ENCODE data around the gene CAMK4.

CAMK4 gene

DNA sequence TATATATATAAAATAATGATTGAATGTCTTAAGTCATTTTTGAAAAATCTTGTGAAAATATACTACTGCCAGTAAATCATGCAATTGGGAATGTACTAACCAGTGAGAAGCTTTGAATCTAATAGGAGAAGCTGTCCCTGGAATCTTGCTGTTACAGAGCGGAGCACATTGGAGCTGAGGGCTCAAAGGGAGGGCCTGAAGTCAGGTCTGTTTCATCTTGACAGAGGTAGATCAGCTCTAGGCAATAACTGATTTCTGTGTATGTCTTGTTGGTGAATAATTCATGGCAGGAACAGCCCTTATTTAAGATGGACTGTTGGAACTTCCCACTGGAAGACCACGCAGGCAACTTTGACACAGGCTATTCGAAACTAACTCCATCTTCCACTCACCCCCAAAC is 17.5 kb downstream of the CAMK4 start:
- no peak for DNase-seq (ENCODE audit: low read depth)
- H3K4me3 ChIP-seq (ENCODE audit: low read depth, low read length) = no peak overlapping the region
- TF ChIP-seq CTCF (IDR thresholded peaks at IDR 0.05; ENCODE audit: control insufficient read depth, extremely low read depth, insufficient read depth) = no peak

DNA sequence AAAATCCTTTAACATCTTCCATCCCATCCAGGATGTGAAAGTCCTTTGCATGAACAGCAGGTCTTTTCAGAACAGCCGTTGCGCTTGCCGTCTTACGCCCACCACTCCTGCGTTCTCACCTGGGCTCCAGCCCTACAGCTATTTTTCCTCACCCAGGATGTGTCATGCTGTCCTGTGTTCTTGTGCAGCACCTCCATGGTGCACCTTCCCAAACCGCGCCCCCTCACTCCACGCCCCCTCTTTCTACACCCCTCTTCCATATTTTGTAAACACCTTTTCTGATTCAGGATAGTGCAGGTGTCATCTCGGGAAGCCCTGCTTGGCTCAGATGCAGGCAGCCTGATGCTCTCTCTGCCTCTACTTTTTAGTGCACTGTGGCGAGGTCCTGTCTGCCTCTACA is 18.4 kb downstream of the CAMK4 start:
- no peak for DNase-seq (ENCODE audit: low read depth)
- no peak overlapping the region for H3K4me3 ChIP-seq (ENCODE audit: low read depth, low read length)
- TF ChIP-seq CTCF (IDR thresholded peaks at IDR 0.05; ENCODE audit: control insufficient read depth, extremely low read depth, insufficient read depth) = no peak

DNA sequence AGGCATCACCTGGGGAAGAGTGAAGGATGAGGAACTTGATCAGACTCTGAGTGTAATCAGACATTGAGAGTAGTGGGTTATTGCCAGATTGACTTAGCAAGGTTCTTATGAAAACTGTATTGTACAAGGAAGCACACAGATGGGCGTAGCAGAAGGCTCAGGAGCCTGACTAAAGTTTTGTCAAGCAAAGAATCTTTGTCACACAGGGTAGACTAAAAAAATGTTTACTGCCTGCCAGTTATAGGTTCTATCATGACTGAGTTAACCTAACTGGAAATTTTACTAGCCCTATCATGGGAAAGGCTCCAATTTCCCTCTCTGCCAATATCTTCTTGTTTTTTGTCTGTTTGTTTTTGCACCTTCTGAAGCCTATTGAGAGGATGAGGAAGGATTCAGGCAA is 19.1 kb downstream of the CAMK4 start:
- no peak overlapping the region for H3K4me3 ChIP-seq (ENCODE audit: low read depth, low read length)
- no peak for TF ChIP-seq CTCF (IDR thresholded peaks at IDR 0.05; ENCODE audit: control insufficient read depth, extremely low read depth, insufficient read depth)
- DNase-seq (ENCODE audit: low read depth) = peak; percentile 55

DNA sequence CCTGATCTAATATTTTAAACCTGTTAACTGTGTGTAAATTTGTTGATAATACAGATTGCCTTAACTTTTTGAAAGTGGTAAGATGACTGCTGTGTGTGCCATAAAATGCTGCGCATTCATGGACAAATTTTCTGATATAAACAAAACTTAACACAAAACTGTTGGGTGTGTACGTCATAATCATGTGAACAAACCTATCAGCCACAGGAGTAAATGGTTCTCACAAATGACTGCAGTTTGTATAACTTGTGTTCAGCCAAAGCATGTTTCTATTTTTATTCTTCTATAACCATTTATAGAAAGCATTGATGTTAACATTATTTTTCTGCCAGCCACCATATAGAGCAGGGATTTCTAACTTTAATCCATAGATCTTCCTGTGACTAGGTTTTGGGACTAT is 21.5 kb downstream of the CAMK4 start:
- TF ChIP-seq CTCF (IDR thresholded peaks at IDR 0.05; ENCODE audit: control insufficient read depth, extremely low read depth, insufficient read depth) = no peak
- H3K4me3 ChIP-seq (ENCODE audit: low read depth, low read length) = no peak overlapping the region

GRCh38 chr5:111246459-111246858 is 22.3 kb downstream of the CAMK4 start:
- no peak for DNase-seq (ENCODE audit: low read depth)
- no peak for TF ChIP-seq CTCF (IDR thresholded peaks at IDR 0.05; ENCODE audit: control insufficient read depth, extremely low read depth, insufficient read depth)
- no peak overlapping the region for H3K4me3 ChIP-seq (ENCODE audit: low read depth, low read length)

More for the DNA sequence above, 21.5 kb downstream of the CAMK4 start:
- DNase-seq (ENCODE audit: low read depth) = no peak

- TF ChIP-seq CTCF (IDR thresholded peaks at IDR 0.05; ENCODE audit: control insufficient read depth, extremely low read depth, insufficient read depth) = no peak
- DNase-seq (ENCODE audit: low read depth) = no peak
- H3K4me3 ChIP-seq (ENCODE audit: low read depth, low read length) = no peak overlapping the region
These were observed 24.4 kb downstream of the CAMK4 start for GRCh38 chr5:111248571-111248970.

- no peak for TF ChIP-seq CTCF (IDR thresholded peaks at IDR 0.05; ENCODE audit: control insufficient read depth, extremely low read depth, insufficient read depth)
- DNase-seq (ENCODE audit: low read depth) = no peak
- no peak overlapping the region for H3K4me3 ChIP-seq (ENCODE audit: low read depth, low read length)
These were observed 27.7 kb downstream of the CAMK4 start for GRCh38 chr5:111251921-111252320.

Measured in LNCaP clone FGC (cell line).